MCF 10A (cell line): ENCODE data around the gene PFKFB3. TPM values are rescaled to one million over a fixed set of nuclear protein-coding genes. Genes with fewer than 3 reads are reported as not detected.
A peak's percentile ranks its signal among the peaks of the same experiment; 100 is the strongest.

Source experiments
- BruUV-seq: library from RNA; stranded (reverse); fragments of 400-500 nt; replicated peaks from 2 replicates; lab custom pipeline; 2021; lab: Mats Ljungman, UMichigan
- CTCF ChIA-PET: fragments of 300-600 bp; sonication (Branson Sonifier 250); formaldehyde crosslinking; extraction: SDS; loops from one replicate; lab custom pipeline; 2021; ENCODE audit warnings: antibody characterized with exemption, inconsistent platforms; lab: Yijun Ruan, JAX
- POLR2A ChIA-PET: fragments of 300-600, 350-650 bp; sonication (Branson Sonifier 250); formaldehyde crosslinking; extraction: SDS; loops from one replicate; lab custom pipeline; 2020; ENCODE audit warnings: antibody characterized with exemption, inconsistent platforms; lab: Yijun Ruan, JAX
- DNase-seq: peaks from one replicate; pipeline ENCODE4 v3.0.0-alpha.2; 2018; ENCODE audit not compliant: unreplicated experiment
- H3K27ac Mint-ChIP-seq: one replicate; pipeline ENCODE4 v1.8.0; 2022; ENCODE audit warnings: mild to moderate bottlenecking, low read depth, mixed read lengths; ENCODE audit not compliant: unreplicated experiment
- H3K27me3 Mint-ChIP-seq: one replicate; pipeline ENCODE4 v1.8.0; 2022; ENCODE audit warnings: mixed read lengths; ENCODE audit not compliant: insufficient read depth, unreplicated experiment
- H3K36me3 Mint-ChIP-seq: one replicate; pipeline ENCODE4 v1.8.0; 2022; ENCODE audit warnings: mild to moderate bottlenecking, moderate library complexity, mixed read lengths; ENCODE audit not compliant: insufficient read depth, unreplicated experiment
- H3K4me1 Mint-ChIP-seq: one replicate; pipeline ENCODE4 v1.8.0; 2022; ENCODE audit warnings: mixed read lengths; ENCODE audit not compliant: insufficient read depth, unreplicated experiment
- H3K4me3 Mint-ChIP-seq: one replicate; pipeline ENCODE4 v1.8.0; 2022; ENCODE audit warnings: mild to moderate bottlenecking, moderate library complexity, mixed read lengths; ENCODE audit not compliant: unreplicated experiment
- H3K9me3 Mint-ChIP-seq: one replicate; pipeline ENCODE4 v1.8.0; 2022; ENCODE audit warnings: mixed read lengths; ENCODE audit not compliant: unreplicated experiment
- CTCF ChIP-seq: fragments of 200-600 bp; IDR thresholded peaks from one replicate; pipeline ENCODE4 v1.8.0; 2022; ENCODE audit warnings: antibody characterized with exemption, mild to moderate bottlenecking; ENCODE audit not compliant: unreplicated experiment
- intact Hi-C: fragments of 100-400 bp; cut with micrococcal nuclease; formaldehyde crosslinking; loops from 2 replicates; pipeline ENCODE4 v1.14.1; 2022
- total RNA-seq: library from RNA; stranded (reverse); gene quantifications from 2 replicates; pipeline ENCODE4 v1.2.3, GENCODE V29; 2022

The PFKFB3 gene
- total RNA-seq, 1 experiment from 2014 or later: 15.8 TPM

DNA sequence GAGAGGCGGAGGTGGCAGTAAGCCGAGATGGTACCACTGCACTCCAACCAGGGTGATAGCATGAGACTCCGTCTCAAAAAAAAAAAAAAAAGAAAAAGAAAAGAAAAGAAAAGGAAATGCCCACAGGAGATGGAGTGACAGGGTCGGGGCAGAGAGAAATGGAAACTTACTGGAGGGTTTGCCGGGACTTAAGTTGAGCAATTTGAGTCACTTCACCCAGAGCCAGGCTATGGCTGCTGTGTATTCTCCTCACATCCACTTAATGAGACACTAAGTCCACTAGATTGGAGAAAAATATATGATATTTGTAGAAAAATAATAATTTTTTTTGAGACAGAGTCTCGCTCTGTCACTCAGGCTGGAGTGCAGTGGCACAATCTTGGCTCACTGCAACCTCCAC, 4.6 kb upstream of the PFKFB3 start:
- CTCF ChIA-PET: interaction anchor here (0.9 to 5.2 kb wide), 2 partner anchors 92 to 203 kb away, joined by 4 to 114 read pairs; no protein-coding TSS in a partner anchor
- peaks cover 8% of the 10 kb centered on the region for H3K4me1 Mint-ChIP-seq
- no peaks in the 10 kb centered on the region for H3K36me3 Mint-ChIP-seq
- H3K4me3 Mint-ChIP-seq: no peak overlapping the region
- no peak for DNase-seq
- POLR2A ChIA-PET: no interaction called here
- no TSS peak for BruUV-seq
- intact Hi-C loops: no loop called here
- no peak overlapping the region for H3K27ac Mint-ChIP-seq
- no peaks in the 10 kb centered on the region for H3K9me3 Mint-ChIP-seq
- TF ChIP-seq CTCF: no peak
- H3K27me3 Mint-ChIP-seq: no peaks in the 10 kb centered on the region

- intact Hi-C loops: no loop called here
- Mint-ChIP-seq H3K27me3 (no peaks in the 10 kb centered on the region), H3K9me3 (no peaks in the 10 kb centered on the region), H3K36me3 (no peaks in the 10 kb centered on the region), H3K4me3 (no peak overlapping the region), H3K4me1 (peaks cover 13% of the 10 kb centered on the region), H3K27ac (no peak overlapping the region)
- ChIA-PET CTCF (interaction anchor here (0.8 to 5.2 kb wide), 6 partner anchors 12 to 1109 kb away, joined by 3 to 114 read pairs (median 6); no protein-coding TSS in a partner anchor), POLR2A (interaction anchor here (6.9 kb wide), 1 partner anchor 203 kb away, joined by 100 read pairs; no protein-coding TSS in a partner anchor)
- no TSS peak for BruUV-seq
- TF ChIP-seq CTCF: no peak
- no peak for DNase-seq
Measured at GRCh38 chr10:6199131-6199733, 3.5 kb upstream of the PFKFB3 start.

- Mint-ChIP-seq H3K9me3 (no peaks in the 10 kb centered on the region), H3K4me1 (peaks cover 19% of the 10 kb centered on the region), H3K4me3 (peak overlapping the region; percentile 35), H3K27me3 (no peaks in the 10 kb centered on the region), H3K36me3 (no peaks in the 10 kb centered on the region), H3K27ac (no peak overlapping the region)
- ChIA-PET POLR2A (interaction anchor here (0.6 to 6.9 kb wide), 2 partner anchors 18 to 201 kb away, joined by 3 to 100 read pairs; no protein-coding TSS in a partner anchor), CTCF (interaction anchor here (1.2 to 5.2 kb wide), 4 partner anchors 13 to 206 kb away, joined by 5 to 114 read pairs (median 6); no protein-coding TSS in a partner anchor)
- no peak for DNase-seq
- no peak for TF ChIP-seq CTCF
- intact Hi-C loops: no loop called here
- BruUV-seq: no TSS peak
Measured at GRCh38 chr10:6200440-6200733, 2.3 kb upstream of the PFKFB3 start.

DNA sequence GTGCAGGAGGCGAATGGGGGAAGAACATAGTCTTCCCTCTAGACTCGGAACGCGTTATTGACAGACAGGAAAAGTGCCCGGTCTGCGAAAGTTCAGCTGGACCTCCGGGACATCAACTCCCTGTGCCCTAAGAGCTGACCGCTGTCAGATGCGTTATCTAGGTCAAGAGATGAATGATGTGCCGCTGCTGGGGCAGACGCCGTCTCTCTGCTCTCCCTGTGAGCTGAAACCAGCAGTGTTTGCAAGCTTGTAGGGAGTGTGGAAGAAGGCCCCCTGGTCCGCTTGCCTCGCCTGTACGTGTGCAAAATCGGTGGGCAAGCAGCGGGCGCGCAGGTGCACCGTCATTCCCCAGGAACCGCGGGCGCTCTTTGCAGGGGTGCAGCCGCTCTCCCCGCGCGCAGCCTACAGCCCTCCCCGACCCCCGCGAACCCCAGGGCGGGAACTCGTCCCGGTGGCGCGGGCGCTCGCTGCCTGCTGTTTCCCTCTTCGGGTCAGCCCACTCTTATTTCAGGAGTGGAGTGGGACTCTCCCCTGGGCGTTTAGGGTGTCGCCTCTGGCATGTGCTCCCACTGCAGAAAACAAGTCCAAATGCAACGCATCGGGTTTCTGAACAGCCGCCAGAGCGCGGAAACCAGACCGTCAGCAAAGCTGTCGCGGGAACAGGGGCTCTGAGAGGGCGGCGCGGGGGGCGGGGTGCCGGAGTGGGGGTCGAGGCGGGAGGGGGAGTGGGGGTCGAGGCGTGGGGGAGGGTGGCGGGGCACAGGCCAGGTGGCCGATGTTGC, 1.8 kb upstream of the PFKFB3 start:
- DNase-seq: no peak
- TF ChIP-seq CTCF: no peak
- Mint-ChIP-seq H3K4me3 (peak overlapping the region; percentile 94), H3K4me1 (peaks cover 19% of the 10 kb centered on the region), H3K27ac (no peak overlapping the region), H3K27me3 (no peaks in the 10 kb centered on the region), H3K36me3 (no peaks in the 10 kb centered on the region), H3K9me3 (no peaks in the 10 kb centered on the region)
- BruUV-seq: no TSS peak
- intact Hi-C loops: no loop called here
- POLR2A ChIA-PET: interaction anchor here (0.9 to 6.9 kb wide), 3 partner anchors 99 to 201 kb away, joined by 3 to 100 read pairs (median 6); no protein-coding TSS in a partner anchor
- CTCF ChIA-PET: interaction anchor here (1.6 to 5.2 kb wide), 6 partner anchors 195 to 208 kb away, joined by 4 to 114 read pairs (median 12); no protein-coding TSS in a partner anchor
